HG03354 (cell line): ENCODE data around the gene MEGF11.

Experiments
- ATAC-seq: cut with Tn5 transposase; IDR thresholded peaks from one replicate; pipeline ENCODE4 v1.9.1; 2021; ENCODE audit warnings: mild to moderate bottlenecking; ENCODE audit not compliant: unreplicated experiment, poor library complexity, severe bottlenecking

Gene MEGF11

DNA sequence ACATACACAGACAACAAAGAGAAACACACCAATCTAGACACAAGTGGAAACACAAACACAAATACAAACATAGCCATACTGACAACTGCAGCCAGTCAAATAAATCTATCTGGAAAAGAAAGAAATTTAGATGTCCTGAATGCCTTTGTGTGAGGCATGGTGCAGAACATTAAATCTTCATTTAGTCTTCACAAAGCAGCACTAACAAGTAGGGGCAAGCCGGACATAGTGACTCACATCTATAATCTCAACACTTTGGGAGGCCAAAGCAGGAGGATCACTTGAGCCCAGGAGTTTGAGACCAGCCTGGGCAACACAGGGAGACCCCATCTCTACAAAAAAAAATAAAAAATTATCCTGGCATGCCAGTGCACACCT lies 11.7 kb downstream of the MEGF11 start:
- ATAC-seq = no peak

- ATAC-seq = no peak
Observed at GRCh38 chr15:66241087-66241907, 12.3 kb downstream of the MEGF11 start.

DNA sequence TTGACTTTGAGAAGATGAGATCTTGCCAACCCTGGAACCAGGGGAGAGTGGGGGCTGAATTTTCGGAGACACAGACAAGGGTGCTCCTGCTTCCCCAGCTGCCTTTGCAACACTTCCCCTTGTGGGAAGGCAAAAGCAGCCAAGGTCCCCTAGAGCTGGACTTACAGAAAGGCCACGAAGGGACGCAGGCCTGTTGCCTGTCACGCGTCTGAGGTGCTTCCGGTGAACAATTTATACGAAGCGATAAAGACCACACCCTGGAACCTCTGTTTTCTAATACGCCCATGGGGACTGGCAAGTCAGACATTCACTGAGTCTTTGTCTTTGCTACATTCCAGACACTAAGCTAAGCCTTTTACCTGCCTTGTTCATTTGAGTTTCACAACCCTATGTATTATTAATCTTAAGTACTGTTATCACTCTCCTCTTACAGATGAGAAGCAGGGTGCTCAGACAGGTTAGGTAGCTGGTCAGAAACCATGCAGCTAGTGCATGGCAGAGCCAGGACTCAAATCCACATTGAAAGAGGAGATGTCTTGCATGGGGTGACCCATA lies 13.2 kb downstream of the MEGF11 start:
- no peak for ATAC-seq

GRCh38 chr15:66239514-66239913 lies 14.0 kb downstream of the MEGF11 start:
- no peak for ATAC-seq

DNA sequence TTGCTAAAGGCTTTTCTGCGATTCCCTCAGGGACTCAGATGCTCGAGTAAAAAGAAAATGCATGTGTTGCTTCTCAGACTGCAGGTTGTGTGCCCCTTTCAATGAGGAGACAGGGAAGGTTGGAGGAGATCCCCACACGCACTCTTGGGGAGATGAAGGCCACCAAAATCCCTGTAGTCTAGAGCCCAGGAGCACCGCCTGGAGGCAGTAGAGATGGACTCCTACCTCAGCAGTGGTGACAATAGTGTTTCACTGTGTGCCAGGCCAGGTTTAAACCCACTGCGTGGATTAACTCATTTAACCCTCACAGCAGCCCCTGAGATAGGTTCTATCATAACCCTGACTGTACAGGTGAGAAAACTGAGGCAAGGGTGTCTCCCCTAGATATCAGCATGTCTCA lies 15.2 kb downstream of the MEGF11 start:
- no peak for ATAC-seq

DNA sequence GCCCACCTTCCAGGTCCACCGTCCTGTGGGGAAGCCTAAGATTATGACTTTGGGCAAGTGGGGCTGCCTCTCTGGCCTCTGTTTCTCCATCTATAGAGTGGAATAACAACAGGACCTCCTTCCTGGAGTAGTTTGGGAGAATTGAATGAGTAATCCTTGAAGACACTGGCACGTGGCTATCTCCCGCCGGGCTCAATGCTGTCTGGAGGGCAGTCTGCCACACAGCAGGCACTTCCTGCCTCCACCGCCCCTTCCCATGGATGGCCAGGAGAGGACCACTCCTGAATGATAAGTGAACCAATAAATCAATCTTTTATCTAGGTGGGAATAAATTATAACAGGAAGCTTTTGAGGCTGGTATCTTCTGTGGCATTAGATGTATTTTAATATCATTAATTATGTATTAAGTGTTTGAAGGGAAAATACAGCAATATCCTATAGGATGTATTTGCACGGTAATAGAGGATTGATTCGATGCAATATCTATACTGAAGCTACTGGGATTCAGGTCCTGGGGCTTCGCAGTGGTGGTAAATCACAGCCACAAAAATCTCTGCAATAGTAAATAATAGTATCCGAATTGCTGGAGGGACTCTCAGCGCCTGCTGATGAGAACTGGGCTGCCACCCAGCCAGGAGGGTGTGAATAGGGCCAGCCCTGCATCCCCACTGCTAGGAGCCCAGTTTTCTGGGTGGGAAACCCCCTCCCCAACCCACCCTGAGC lies 15.9 kb downstream of the MEGF11 start:
- ATAC-seq = no peak

DNA sequence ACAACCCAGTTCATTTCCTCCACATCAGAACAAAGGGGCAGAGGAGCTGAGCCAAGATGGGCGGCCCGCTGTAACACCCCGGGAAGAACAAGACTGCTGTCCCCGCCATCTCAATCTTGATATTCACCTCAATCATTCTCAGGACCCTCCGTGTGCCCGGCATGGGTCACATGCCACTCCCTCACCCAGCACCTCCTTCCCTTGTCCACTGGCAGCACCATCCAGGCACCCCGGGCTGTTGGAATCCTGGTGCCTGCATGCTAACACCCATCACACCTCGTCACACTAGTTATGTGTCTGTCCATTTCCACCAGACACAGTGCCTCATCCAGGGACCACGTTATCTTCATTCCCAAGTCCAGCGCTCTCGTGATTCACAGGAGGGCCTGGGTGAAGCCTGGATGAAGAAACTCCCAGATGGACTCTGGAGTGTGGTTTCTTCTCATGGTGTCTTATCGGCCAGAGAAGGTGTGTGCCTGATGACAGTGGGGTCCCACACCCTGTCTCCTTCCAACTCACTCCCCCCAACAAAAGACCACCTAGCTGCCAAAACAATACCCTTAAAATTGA lies 16.7 kb downstream of the MEGF11 start:
- ATAC-seq = no peak

GRCh38 chr15:66235866-66236265 lies 17.7 kb downstream of the MEGF11 start:
- no peak for ATAC-seq

GRCh38 chr15:66234798-66235197 lies 18.8 kb downstream of the MEGF11 start:
- ATAC-seq = no peak

- no peak for ATAC-seq
Observed at GRCh38 chr15:66233487-66234415, 19.8 kb downstream of the MEGF11 start.

- ATAC-seq = no peak
Observed at GRCh38 chr15:66232267-66232625, 21.3 kb downstream of the MEGF11 start.

- ATAC-seq = no peak
Observed at GRCh38 chr15:66231394-66232266, 21.9 kb downstream of the MEGF11 start.

DNA sequence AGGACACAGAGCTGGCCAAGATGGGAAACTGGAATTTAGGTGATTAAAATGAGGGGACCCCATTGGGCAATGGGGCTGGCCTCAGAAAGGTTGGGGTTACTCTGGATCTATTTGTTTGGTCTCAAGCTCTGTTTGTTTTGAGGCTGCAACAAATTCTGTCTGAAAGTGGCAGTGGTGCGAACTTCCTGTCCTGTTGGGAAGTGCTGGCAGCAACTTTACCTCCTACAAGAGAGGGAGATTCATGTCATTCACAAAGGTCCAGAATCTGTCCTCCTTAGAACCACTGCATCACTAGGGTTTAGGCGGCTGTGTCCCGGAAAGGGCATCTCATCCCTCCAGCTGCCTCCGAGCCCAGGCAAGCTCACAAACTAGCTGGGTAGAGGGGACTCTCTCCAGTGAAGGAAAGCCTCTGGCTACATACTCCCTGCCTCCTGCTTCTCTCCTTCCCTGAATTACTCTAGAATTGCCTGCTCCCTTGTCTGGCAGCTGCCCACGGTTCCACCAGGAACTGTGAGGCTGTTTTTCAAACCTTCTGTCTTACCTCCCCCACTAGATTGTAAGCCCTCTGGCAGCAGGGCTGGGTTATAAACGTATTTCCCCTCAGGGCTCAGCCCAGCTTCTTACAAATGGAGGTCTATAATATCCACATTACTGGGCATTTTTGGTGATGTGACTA lies 23.6 kb downstream of the MEGF11 start:
- no peak for ATAC-seq

DNA sequence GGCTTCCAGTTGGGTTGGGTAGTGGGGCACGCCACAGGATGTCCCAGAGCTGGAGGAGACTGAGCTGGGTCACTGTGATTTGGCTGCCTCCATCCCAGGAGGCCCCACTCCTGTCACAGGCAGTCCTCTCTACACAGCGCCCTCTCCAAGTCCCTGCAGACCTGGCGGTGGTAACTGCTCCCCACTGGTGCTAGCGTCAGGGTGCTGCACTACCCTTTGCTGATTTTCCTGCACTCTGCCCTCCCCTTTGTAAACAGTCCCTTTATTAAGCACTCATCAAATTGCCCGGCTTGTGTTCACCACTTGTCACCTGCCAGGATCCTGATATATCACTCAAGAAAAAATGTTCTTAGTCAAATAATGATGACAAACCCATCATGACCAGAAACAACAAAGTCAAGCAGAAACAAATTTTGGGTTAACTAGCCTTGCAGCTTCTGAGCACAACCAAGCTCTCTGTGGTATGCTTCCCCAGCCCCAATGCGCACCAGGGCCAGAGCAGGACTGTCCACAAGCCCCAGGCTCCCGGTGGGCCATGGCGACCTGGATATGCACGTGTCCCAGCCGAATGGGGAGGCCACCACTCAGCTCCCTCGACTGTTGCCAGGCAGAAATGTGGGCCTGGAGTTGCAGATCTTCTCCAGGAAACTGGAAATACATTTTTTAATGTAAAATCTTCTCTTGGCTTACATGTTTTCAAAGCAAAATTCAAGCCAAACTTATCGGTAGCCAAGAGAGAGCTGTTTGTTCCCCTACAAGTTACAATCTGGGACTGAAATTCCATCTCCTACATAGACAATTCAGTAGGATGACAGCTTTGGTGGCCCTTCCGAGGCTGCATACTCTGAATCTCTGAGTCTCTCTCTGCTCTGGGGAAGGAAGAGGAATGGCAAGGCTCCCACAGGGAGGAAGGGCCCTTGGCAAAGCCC lies 24.5 kb downstream of the MEGF11 start:
- ATAC-seq = no peak

DNA sequence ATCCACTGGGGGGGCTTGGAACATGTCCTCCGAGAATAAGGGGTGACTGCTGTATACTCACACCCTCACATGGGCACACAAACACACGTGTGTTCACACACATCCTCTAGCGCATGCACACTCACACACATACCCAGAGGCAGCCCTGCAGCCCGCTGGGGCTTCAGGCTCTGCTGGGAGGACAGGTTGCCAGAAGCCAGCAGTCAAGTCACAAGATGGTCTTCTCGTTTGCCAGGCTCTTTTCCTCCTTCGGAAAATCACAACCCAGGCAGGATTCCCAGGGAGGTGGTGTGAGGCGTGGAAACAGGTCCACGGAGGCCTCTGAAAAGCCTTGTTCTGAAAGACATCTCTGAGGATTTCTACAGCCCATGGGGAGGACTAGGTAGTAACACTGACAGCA lies 26.8 kb downstream of the MEGF11 start:
- no peak for ATAC-seq

GRCh38 chr15:66225656-66226274 lies 27.8 kb downstream of the MEGF11 start:
- no peak for ATAC-seq

GRCh38 chr15:66224946-66225345 lies 28.6 kb downstream of the MEGF11 start:
- ATAC-seq = no peak
